Thyroid gland (tissue), 4 donors: ENCODE data around the gene HSF5.

Experiments used
- CTCF ChIP-seq, 6 experiments: fragments of 200-600 bp in 3 of 6; fragments of 450-650 bp in 3 of 6; sonication (generic) in 3 of 6; IDR thresholded peaks; one replicate each; pipeline ENCODE4 v1.5.1; 2016 to 2019; ENCODE audit warnings: antibody characterized with exemption in 6 of 6, mild to moderate bottlenecking in 2 of 6, inconsistent platforms in 1 of 6, moderate library complexity in 1 of 6
- POLR2A ChIP-seq, 2 donors: fragments of 450-650 bp; IDR thresholded peaks; one replicate each; pipeline ENCODE4 v1.6.1; 2017; ENCODE audit warnings: antibody characterized with exemption in 2 of 2, mild to moderate bottlenecking in 2 of 2, moderate library complexity in 1 of 2

GRCh38 chr17:58531661-58532554 lies 43.7 kb upstream of the HSF5 start:
- TF ChIP-seq CTCF (IDR thresholded peaks at IDR 0.05): no peak
- peak in 1 of 2 donors; percentile 29 for TF ChIP-seq POLR2A (IDR thresholded peaks at IDR 0.05)
